Stimulated activated CD4-positive, alpha-beta T cell treated with anti-CD3 and anti-CD28 coated beads, Interleukin-12 subunit alpha, Interleukin-12 subunit beta, amount 100 ng/mL, for 24 hours (primary cell): ENCODE data around the gene PNPLA5.
"Not testable (repeated sequence)": the region's sequence is repeated elsewhere in the genome, so short reads cannot be mapped to it uniquely, and the experiment has no call there.

Experiments
- DNase-seq, 2 experiments: peaks; one replicate each; pipeline ENCODE4 v3.0.0-alpha.2; 2020; ENCODE audit warnings: low read depth in 2 of 2

Gene PNPLA5

GRCh38 chr22:43891360-43892182 lies at the start of gene PNPLA5:
TSS of gene PNPLA5 (minus strand) at chr22:43892013. CDS start at chr22:43891880, 133 bp downstream.
- DNase-seq: peak in 1 of 2 experiments; percentile 29

GRCh38 chr22:43941449-43941848 lies 49.6 kb upstream of the PNPLA5 start:
- DNase-seq: no peak

GRCh38 chr22:43931771-43932170 lies 40.0 kb upstream of the PNPLA5 start:
- no peak for DNase-seq

GRCh38 chr22:43928908-43929307 lies 37.1 kb upstream of the PNPLA5 start:
- DNase-seq: no peak

- no peak for DNase-seq
Observed at GRCh38 chr22:43928468-43928867, 36.7 kb upstream of the PNPLA5 start.

GRCh38 chr22:43926349-43926710 lies 34.5 kb upstream of the PNPLA5 start:
- no peak for DNase-seq

- DNase-seq: no peak
Observed at GRCh38 chr22:43925433-43926348, 33.9 kb upstream of the PNPLA5 start.

GRCh38 chr22:43924877-43925276 lies 33.1 kb upstream of the PNPLA5 start:
- DNase-seq: no peak

- DNase-seq: peak; percentile 55 to 75
Observed at GRCh38 chr22:43923631-43924464, 32.0 kb upstream of the PNPLA5 start, which contains the start of gene PNPLA3. TSS of gene PNPLA3 (plus strand) at chr22:43923805. CDS start at chr22:43923912, 107 bp downstream.

- no peak for DNase-seq
Observed at GRCh38 chr22:43923191-43923590, 31.4 kb upstream of the PNPLA5 start.

- no peak for DNase-seq
Observed at GRCh38 chr22:43922123-43922522, 30.3 kb upstream of the PNPLA5 start.

- no peak for DNase-seq
Observed at GRCh38 chr22:43921370-43921769, 29.6 kb upstream of the PNPLA5 start.

GRCh38 chr22:43919106-43919973 lies 27.5 kb upstream of the PNPLA5 start:
- no peak for DNase-seq

- no peak for DNase-seq
Observed at GRCh38 chr22:43917521-43917920, 25.7 kb upstream of the PNPLA5 start.

- no peak for DNase-seq
Observed at GRCh38 chr22:43911351-43911750, 19.5 kb upstream of the PNPLA5 start.

- DNase-seq: no peak
Observed at GRCh38 chr22:43910178-43910695, 18.4 kb upstream of the PNPLA5 start.

- no peak for DNase-seq
Observed at GRCh38 chr22:43909708-43910107, 17.9 kb upstream of the PNPLA5 start.

GRCh38 chr22:43905681-43906080 lies 13.9 kb upstream of the PNPLA5 start:
- DNase-seq: no peak

- DNase-seq: peak in 1 of 2 experiments; percentile 24
Observed at GRCh38 chr22:43904412-43904811, 12.6 kb upstream of the PNPLA5 start.

GRCh38 chr22:43903033-43903432 lies 11.2 kb upstream of the PNPLA5 start:
- not testable (repeated sequence) for DNase-seq
